PC-3 (cell line): Measurements from ENCODE around the gene SLC23A2. TPM values are rescaled to one million over a fixed set of nuclear protein-coding genes. Genes with fewer than 3 reads are reported as not detected.

Experiments
- ATAC-seq: fragments of 200-7000 bp; cut with Tn5 transposase; 2 replicates; pipeline ENCODE4 v1.9.1; 2020; ENCODE audit warnings: mild to moderate bottlenecking, moderate library complexity
- BruUV-seq: library from RNA; stranded (reverse); fragments of 400-500 nt; replicated peaks from 2 replicates; lab custom pipeline; 2021; lab: Mats Ljungman, UMichigan
- CTCF ChIA-PET: fragments of 300-600 bp; sonication (Branson Sonifier 250); formaldehyde crosslinking; loops from one replicate; lab custom pipeline; 2022; ENCODE audit warnings: antibody characterized with exemption; lab: Charles Lee
- POLR2A ChIA-PET: fragments of 300-600 bp; sonication (Branson Sonifier 250); formaldehyde crosslinking; loops from one replicate; lab custom pipeline; 2022; ENCODE audit warnings: antibody characterized with exemption; ENCODE audit not compliant: unreplicated experiment; lab: Charles Lee
- DNase-seq: peaks from one replicate; pipeline ENCODE4 v3.0.0-alpha.2; 2015
- H2AFZ ChIP-seq: fragments of 300-600 bp; sonication (generic); 2 replicates; pipeline ENCODE4 v1.6.0; 2016; ENCODE audit warnings: antibody characterized with exemption, low read length
- H3F3A ChIP-seq: fragments of 300-600 bp; sonication (generic); one replicate; pipeline ENCODE4 v1.6.0; 2017; ENCODE audit warnings: antibody characterized with exemption, low read length, control low read depth, mild to moderate bottlenecking; ENCODE audit not compliant: unreplicated experiment
- H3K27ac ChIP-seq: fragments of 300-600 bp; sonication (generic); 2 replicates; pipeline ENCODE4 v1.5.1; 2016; ENCODE audit warnings: mild to moderate bottlenecking, low read length
- H3K27me3 ChIP-seq: fragments of 300-600 bp; sonication (generic); 2 replicates; pipeline ENCODE4 v1.6.1; 2016; ENCODE audit warnings: low read length, mixed read lengths
- H3K36me3 ChIP-seq: fragments of 300-600 bp; sonication (generic); 2 replicates; pipeline ENCODE4 v1.6.1; 2016; ENCODE audit warnings: low read depth, mixed run types, low read length, mixed read lengths
- H3K4me1 ChIP-seq: fragments of 300-600 bp; sonication (generic); 2 replicates; pipeline ENCODE4 v1.5.1; 2016; ENCODE audit warnings: low read length; ENCODE audit not compliant: insufficient read depth
- H3K4me2 ChIP-seq: fragments of 300-600 bp; sonication (generic); 2 replicates; pipeline ENCODE4 v1.6.0; 2016; ENCODE audit warnings: low read length
- H3K4me3 ChIP-seq: fragments of 300-600 bp; sonication (generic); 2 replicates; pipeline ENCODE4 v1.5.1; 2016; ENCODE audit warnings: mild to moderate bottlenecking, low read length, mixed read lengths
- H3K79me2 ChIP-seq: fragments of 300-600 bp; sonication (generic); 2 replicates; pipeline ENCODE4 v1.6.1; 2017; ENCODE audit warnings: low read length, mixed read lengths
- H3K9ac ChIP-seq: fragments of 300-600 bp; sonication (generic); 2 replicates; pipeline ENCODE4 v1.6.0; 2016; ENCODE audit warnings: mild to moderate bottlenecking, low read length
- H3K9me2 ChIP-seq: fragments of 300-600 bp; sonication (generic); replicated peaks from 2 replicates; pipeline ENCODE4 v1.6.1; 2016; ENCODE audit warnings: mixed run types, low read length, mixed read lengths
- H3K9me3 ChIP-seq: fragments of 300-600 bp; sonication (generic); 2 replicates; pipeline ENCODE4 v1.6.1; 2016; ENCODE audit warnings: low read length, mixed read lengths
- H4K20me1 ChIP-seq: fragments of 300-600 bp; sonication (generic); 2 replicates; pipeline ENCODE4 v1.6.1; 2016; ENCODE audit warnings: low read length, mixed read lengths
- EZH2 ChIP-seq: fragments of 300-600 bp; sonication (generic); IDR thresholded peaks from one replicate; pipeline ENCODE4 v1.6.1; 2017; ENCODE audit warnings: antibody characterized with exemption, mild to moderate bottlenecking, low read length; ENCODE audit not compliant: unreplicated experiment
- EZH2phosphoT487 ChIP-seq: fragments of 300-600 bp; sonication (generic); IDR thresholded peaks from 2 replicates; pipeline ENCODE4 v1.6.1; 2018; ENCODE audit warnings: mild to moderate bottlenecking, antibody characterized with exemption, low read length, borderline replicate concordance
- intact Hi-C: fragments of 100-400 bp; cut with micrococcal nuclease; formaldehyde crosslinking; loops from 2 replicates; pipeline ENCODE4 v1.9.0; 2023
- total RNA-seq: library from RNA; depleted of rRNA; stranded (reverse); fragments of >200 nt; gene quantifications from 2 replicates; pipeline ENCODE4 v1.2.3, GENCODE V29; 2014
- TF ChIP-seq, protein P1 (sequence below): fragments of 300-600 bp; sonication (generic); conservative IDR thresholded peaks from 2 replicates; pipeline ENCODE4 v1.5.1; 2017; ENCODE audit warnings: antibody characterized with exemption, low read depth, mild to moderate bottlenecking, low read length

The SLC23A2 gene
- total RNA-seq, 1 experiment from 2014 or later, result 18.3 TPM

DNA sequence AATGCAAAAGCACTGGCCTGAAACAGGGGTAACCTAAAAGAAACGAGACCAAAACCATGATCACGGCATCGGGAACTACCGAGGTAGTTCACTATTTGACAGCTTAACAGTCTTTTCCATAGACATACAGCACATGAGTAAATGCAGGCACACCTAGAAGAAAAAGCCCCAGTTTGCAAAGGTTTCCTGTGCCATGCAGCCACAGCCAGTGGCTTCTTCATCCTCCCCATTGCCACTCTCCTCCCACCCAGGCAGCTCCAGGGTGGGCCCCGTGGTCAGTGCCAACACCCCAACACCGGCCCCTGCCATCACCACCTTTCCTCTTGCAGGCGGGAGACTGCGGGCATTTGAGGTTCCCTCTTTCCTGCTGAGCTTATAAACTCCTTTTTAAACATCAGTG is 115.4 kb downstream of the SLC23A2 start:
- intact Hi-C loops, result no loop called here
- H3K36me3 ChIP-seq, result peaks cover 6% of the 10 kb centered on the region; the same call in 1 of the 2 replicates

DNA sequence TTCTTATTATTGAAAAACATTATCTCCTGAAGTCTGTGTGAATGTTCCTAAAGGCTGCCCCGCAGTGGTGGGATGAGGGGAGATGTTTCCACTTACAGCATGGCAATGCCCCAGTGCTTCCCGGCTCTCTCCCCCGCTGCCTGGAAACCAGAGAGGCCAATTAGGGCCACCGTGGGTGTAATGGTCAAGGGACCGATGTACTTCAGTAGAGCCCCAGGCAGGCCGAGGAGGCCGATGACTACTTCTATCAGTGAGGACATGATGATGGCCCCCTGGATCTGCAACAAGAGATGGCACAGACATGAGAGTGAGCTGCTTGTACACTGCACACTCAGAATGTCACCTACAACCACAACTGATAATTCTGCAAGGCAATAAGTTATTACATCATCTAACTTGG is 117.8 kb downstream of the SLC23A2 start:
- ATAC-seq (no peak), DNase-seq (no peak)
- ChIA-PET POLR2A (no interaction called here), CTCF (no interaction called here)
- Histone ChIP-seq H4K20me1 (no peaks in the 10 kb centered on the region), H3K9me3 (no peaks in the 10 kb centered on the region), H3F3A (no peaks in the 10 kb centered on the region), H2AFZ (no peak overlapping the region), H3K4me1 (no peaks in the 10 kb centered on the region), H3K79me2 (no peaks in the 10 kb centered on the region), H3K27ac (no peak overlapping the region), H3K4me3 (no peak overlapping the region), H3K9me2 (no peaks in the 10 kb centered on the region), H3K36me3 (no peaks in the 10 kb centered on the region; the same call in 1 of the 2 replicates), H3K4me2 (no peak overlapping the region), H3K27me3 (no peaks in the 10 kb centered on the region), H3K9ac (no peak overlapping the region)
- intact Hi-C loops, result no loop called here
- TF ChIP-seq, protein P1, sequence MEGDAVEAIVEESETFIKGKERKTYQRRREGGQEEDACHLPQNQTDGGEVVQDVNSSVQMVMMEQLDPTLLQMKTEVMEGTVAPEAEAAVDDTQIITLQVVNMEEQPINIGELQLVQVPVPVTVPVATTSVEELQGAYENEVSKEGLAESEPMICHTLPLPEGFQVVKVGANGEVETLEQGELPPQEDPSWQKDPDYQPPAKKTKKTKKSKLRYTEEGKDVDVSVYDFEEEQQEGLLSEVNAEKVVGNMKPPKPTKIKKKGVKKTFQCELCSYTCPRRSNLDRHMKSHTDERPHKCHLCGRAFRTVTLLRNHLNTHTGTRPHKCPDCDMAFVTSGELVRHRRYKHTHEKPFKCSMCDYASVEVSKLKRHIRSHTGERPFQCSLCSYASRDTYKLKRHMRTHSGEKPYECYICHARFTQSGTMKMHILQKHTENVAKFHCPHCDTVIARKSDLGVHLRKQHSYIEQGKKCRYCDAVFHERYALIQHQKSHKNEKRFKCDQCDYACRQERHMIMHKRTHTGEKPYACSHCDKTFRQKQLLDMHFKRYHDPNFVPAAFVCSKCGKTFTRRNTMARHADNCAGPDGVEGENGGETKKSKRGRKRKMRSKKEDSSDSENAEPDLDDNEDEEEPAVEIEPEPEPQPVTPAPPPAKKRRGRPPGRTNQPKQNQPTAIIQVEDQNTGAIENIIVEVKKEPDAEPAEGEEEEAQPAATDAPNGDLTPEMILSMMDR, result no peak
- no peak for TF ChIP-seq EZH2
- no peak for TF ChIP-seq EZH2phosphoT487
- no TSS peak for BruUV-seq

More for the DNA sequence above, 115.4 kb downstream of the SLC23A2 start:
- no peaks in the 10 kb centered on the region for H4K20me1 ChIP-seq
- no peaks in the 10 kb centered on the region for H3K27me3 ChIP-seq
- ChIA-PET POLR2A (no interaction called here), CTCF (interaction anchor here (0.5 kb wide), 1 partner anchor 119 kb away, joined by 5 read pairs; no protein-coding TSS in a partner anchor)
- H3K79me2 ChIP-seq, result no peaks in the 10 kb centered on the region
- no peak for ATAC-seq
- no TSS peak for BruUV-seq
- H3K9me3 ChIP-seq, result no peaks in the 10 kb centered on the region
- H3K9ac ChIP-seq, result no peak overlapping the region
- H3K4me2 ChIP-seq, result no peak overlapping the region
- H3K4me3 ChIP-seq, result no peak overlapping the region
- no peaks in the 10 kb centered on the region for H3F3A ChIP-seq
- H2AFZ ChIP-seq, result no peak overlapping the region
- H3K27ac ChIP-seq, result no peak overlapping the region
- H3K4me1 ChIP-seq, result no peaks in the 10 kb centered on the region
- no peak for DNase-seq
- no peaks in the 10 kb centered on the region for H3K9me2 ChIP-seq
- no peak for TF ChIP-seq EZH2
- no peak for TF ChIP-seq EZH2phosphoT487
- TF ChIP-seq, protein P1, result no peak

DNA sequence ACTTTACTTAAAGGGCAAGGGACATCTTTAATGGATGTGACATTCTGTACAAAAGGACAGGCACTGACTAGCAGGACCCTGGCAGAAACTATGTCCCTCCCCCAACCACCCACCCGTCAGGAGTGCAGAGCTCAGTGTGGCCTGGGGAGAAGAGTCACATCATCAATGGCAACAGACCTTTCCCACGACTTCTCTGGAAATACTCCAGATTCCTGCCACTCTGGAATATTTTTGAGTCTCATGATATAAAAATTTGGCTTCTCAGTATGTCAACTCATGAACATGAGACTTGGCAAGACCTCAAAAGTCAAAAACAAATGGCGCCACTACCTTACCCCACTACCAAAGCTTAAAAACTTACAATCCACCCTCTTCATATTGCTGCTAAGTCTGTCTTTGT is 118.3 kb downstream of the SLC23A2 start:
- DNase-seq (no peak), ATAC-seq (no peak)
- no peak for TF ChIP-seq EZH2phosphoT487
- no peak for TF ChIP-seq EZH2
- TF ChIP-seq, protein P1, result no peak
- Histone ChIP-seq H3K4me2 (no peak overlapping the region), H3K9me2 (no peaks in the 10 kb centered on the region), H3K9me3 (no peaks in the 10 kb centered on the region), H3K4me1 (no peaks in the 10 kb centered on the region), H3K27me3 (no peaks in the 10 kb centered on the region), H3K79me2 (no peaks in the 10 kb centered on the region), H3K4me3 (no peak overlapping the region), H2AFZ (no peak overlapping the region), H3K36me3 (no peaks in the 10 kb centered on the region; the same call in 1 of the 2 replicates), H3F3A (no peaks in the 10 kb centered on the region), H3K27ac (no peak overlapping the region), H4K20me1 (no peaks in the 10 kb centered on the region), H3K9ac (no peak overlapping the region)
- ChIA-PET CTCF (no interaction called here), POLR2A (no interaction called here)
- intact Hi-C loops, result no loop called here
- BruUV-seq, result no TSS peak
